Stimulated activated naive CD8-positive, alpha-beta T cell treated with anti-CD3 and anti-CD28 coated beads, Interleukin-15, Interleukin-2, amounts not matched to agents 100 ng/mL and 50 ng/mL, for 24 hours (primary cell): Measurements from ENCODE around the gene CFAP65.

Experiments used
- H3K27ac Mint-ChIP-seq: one replicate; pipeline ENCODE4 v1.8.0; 2021; ENCODE audit warnings: mild to moderate bottlenecking, mixed read lengths
- H3K27me3 Mint-ChIP-seq: one replicate; pipeline ENCODE4 v1.8.0; 2021; ENCODE audit warnings: mixed read lengths
- H3K36me3 Mint-ChIP-seq: one replicate; pipeline ENCODE4 v1.8.0; 2021; ENCODE audit warnings: low read depth, mixed read lengths
- H3K4me1 Mint-ChIP-seq: one replicate; pipeline ENCODE4 v1.8.0; 2021; ENCODE audit warnings: low read depth, mixed read lengths
- H3K4me3 Mint-ChIP-seq: one replicate; pipeline ENCODE4 v1.8.0; 2021; ENCODE audit warnings: mild to moderate bottlenecking, mixed read lengths
- H3K9me3 Mint-ChIP-seq: one replicate; pipeline ENCODE4 v1.8.0; 2021; ENCODE audit warnings: mixed read lengths

CFAP65 gene

DNA sequence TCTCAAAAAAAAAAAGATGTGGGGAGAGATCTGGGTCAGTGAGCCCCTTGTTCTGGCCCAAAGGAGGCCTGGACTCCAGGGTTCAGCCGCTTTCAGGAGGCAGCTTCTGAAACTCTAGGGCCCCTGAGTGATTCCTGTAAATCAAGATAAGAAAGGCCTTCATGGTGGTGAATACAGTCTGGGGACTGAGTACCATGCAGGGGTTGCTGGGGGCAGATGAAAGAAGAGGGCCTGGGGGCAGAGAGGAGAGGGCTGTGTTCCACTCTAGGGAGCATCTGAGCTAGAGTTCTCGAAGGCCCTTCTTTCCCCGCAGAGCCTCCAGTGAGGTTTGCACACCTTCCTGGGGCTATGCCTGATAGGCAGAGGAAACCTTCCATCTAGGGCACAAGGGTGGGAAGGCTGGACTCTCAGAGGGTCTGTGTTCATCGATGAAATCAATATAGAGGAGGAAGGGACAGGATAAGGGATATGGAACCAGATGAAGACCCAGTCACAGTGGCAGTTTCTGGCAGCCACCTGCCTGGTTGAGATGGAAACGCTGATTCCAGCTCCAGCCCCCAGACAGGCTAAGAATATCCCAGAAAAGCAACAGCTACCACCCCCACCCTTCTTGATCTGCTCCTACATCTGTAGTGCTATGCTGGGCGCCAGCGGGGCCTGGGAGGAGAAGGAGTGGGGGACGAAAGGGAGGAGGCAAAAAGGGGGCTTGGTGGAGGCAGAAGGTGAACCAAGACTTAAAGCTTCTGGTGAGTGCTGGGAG lies 86.6 kb downstream of the CFAP65 start:
- H3K36me3 Mint-ChIP-seq, result no peaks in the 10 kb centered on the region
- H3K27ac Mint-ChIP-seq, result no peak overlapping the region
- peaks cover 4% of the 10 kb centered on the region for H3K4me1 Mint-ChIP-seq
- no peak overlapping the region for H3K4me3 Mint-ChIP-seq
- peaks cover 58% of the 10 kb centered on the region for H3K27me3 Mint-ChIP-seq
- H3K9me3 Mint-ChIP-seq, result no peaks in the 10 kb centered on the region

DNA sequence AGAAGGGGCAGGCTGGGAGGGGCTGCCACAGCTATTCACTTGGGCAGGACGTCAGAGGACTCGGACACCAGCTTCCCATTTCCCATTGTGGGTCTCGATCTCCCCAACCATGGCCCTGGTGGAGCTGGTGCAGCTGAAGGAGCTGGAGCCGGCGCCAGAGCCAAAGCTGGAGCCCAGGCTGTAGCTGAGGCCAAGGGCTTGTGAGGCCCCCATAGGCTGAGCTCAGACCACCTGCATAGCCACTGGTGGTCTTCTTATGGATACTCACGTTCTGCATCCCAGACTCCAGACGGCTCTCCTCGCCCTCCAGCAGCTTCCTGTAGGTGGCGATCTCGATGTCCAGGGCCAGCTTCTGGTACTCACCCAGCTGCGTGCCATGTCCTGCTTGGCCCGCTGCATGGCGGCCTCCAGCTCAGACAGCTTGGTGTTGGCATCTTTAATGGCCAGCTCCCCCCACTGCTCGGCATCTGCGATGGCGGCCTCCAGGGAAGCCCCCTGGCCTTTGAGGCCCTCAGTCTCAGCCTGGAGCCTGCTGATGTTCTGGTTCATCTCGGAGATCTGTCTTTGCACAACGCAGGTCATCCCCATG lies 87.9 kb downstream of the CFAP65 start:
- Mint-ChIP-seq H3K36me3 (no peaks in the 10 kb centered on the region), H3K4me3 (no peak overlapping the region), H3K27ac (no peak overlapping the region), H3K27me3 (peaks cover 52% of the 10 kb centered on the region), H3K4me1 (no peaks in the 10 kb centered on the region), H3K9me3 (no peaks in the 10 kb centered on the region)
